ENCODE results near the gene TNNC1. TPM values are rescaled to one million over a fixed set of nuclear protein-coding genes. Genes with fewer than 3 reads are reported as not detected.
A peak's percentile ranks its signal among the peaks of the same experiment; 100 is the strongest.

TNNC1 gene
- total and polyA plus RNA-seq, 2 of the 13 experiments (the other 11 are each of a cell fraction or from before 2014, with no cell fraction given) = 11.8 to 36.4 TPM

DNA sequence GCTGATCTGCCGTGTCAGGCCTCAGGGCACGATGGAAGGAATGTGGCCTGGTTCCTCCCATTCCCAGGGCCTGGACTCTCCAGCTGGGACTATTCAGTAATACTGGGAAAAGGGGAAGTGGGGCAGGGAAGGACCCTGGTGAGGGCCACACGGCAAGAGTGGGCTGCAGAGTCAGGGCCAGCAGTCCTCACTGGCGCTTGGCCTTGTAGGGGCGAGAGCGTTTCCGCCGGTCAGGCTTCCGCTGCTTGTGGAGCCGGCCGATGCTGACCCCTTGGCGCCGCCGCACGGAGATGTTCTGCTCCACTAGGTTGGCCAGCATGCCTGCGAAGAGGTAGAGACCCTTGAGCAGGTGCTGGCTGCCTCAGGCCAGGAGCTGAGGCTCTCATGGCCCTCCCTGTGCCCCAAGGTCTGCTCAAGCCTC lies 51.7 kb downstream of the TNNC1 start:
- intact Hi-C loops (cut with micrococcal nuclease; ENCODE audit: unreplicated experiment) = no loop called here
- no peak overlapping the region for H3K27ac ChIP-seq (ENCODE audit: extremely low read length, insufficient read depth, low read length)
- no peak overlapping the region for H3K4me2 ChIP-seq (ENCODE audit: low read depth, low read length)
- no peaks in the 10 kb centered on the region for H4K20me1 ChIP-seq (ENCODE audit: insufficient read depth, low read length)
- FAIRE-seq (no peak), DNase-seq (ENCODE audit: low spot score) (no peak), ATAC-seq (no peak)
- WGBS (ENCODE audit: low lambda C conversion rate) = 92% methylated on average over 3 of the region's 16 CpGs
- no peaks in the 10 kb centered on the region for H3K27me3 ChIP-seq (ENCODE audit: control insufficient read depth in 1 of 2, insufficient read depth in 2 of 2, low read length in 2 of 2)
- peaks cover 24 to 58% of the 10 kb centered on the region in 2 experiments for H3K36me3 ChIP-seq (replicated peaks in 1 of 2; ENCODE audit: control insufficient read depth in 1 of 2, insufficient read depth in 2 of 2, low read length in 2 of 2)
- H3K9ac ChIP-seq (ENCODE audit: insufficient read depth, low read depth, low read length) = no peak overlapping the region
- no peaks in the 10 kb centered on the region for H3K79me2 ChIP-seq (ENCODE audit: insufficient read depth, low read length)
- BruUV-seq (replicated peaks) = no TSS peak
- H3K4me3 ChIP-seq (replicated peaks in 1 of 3; ENCODE audit: insufficient read depth in 1 of 3, low read depth in 2 of 3, low read length in 3 of 3) = no peak overlapping the region
- H3K9me3 ChIP-seq (ENCODE audit: low read length) = no peaks in the 10 kb centered on the region
- peaks cover 12% of the 10 kb centered on the region; the same call in 1 of the 2 replicates for H3K4me1 ChIP-seq (ENCODE audit: insufficient read depth, low read length)
- ChIA-PET POLR2A (no interaction called here), CTCF (ENCODE audit: low intra/inter-chr PET ratio, low total read pairs) (no interaction called here)
- no peak for TF ChIP-seq EZH2 (conservative IDR thresholded peaks at IDR 0.05; ENCODE audit: low read depth, low read length)
- no peak for TF ChIP-seq SIN3B (IDR thresholded peaks at IDR 0.05; ENCODE audit: low read length)
- 0 out of 4 replicates have a peak, but pooled peaks of 1 of the 2 experiments have one; percentile 13 for TF ChIP-seq POLR2A (IDR thresholded peaks at IDR 0.05; ENCODE audit: insufficient read depth in 1 of 2, low read depth in 2 of 2, low read length in 2 of 2)
- no peak for TF ChIP-seq KMT2B (CRISPR knock-in tag; IDR thresholded peaks at IDR 0.05)
- no peak for TF ChIP-seq ARNTL (CRISPR knock-in tag; IDR thresholded peaks at IDR 0.05)
- TF ChIP-seq RBFOX2 (IDR thresholded peaks at IDR 0.05; ENCODE audit: low read depth, low read length) = 0 out of 2 replicates have a peak, but pooled peaks have one; percentile 38
- H2AFZ ChIP-seq (ENCODE audit: low read length) = no peak overlapping the region
- in situ Hi-C loops (cut with HindIII; ENCODE audit: extremely low pct_ligation_motif_present, low pct_unique_long_range_greater_than_20kb) = no loop called here

DNA sequence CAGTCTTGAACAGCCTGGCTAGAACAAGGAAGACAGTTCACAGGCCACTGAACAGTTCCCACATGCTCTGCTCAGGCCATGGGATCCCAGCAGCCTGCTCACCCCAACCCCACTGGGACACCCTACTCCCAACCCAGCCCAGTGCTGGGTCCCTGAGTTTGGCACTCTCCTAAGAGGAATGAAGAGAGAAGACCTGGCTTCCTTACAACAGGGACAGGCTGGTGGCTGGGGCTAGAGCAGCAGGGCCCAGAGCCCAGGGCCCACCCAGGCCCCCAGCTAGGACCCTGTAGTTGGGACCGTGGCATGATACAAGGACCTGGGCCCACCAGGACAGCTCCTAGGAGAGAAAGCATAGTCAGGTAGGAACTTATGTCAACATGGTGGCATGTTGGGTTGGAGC lies 52.3 kb downstream of the TNNC1 start:
- DNase-seq (ENCODE audit: low spot score) (no peak), ATAC-seq (no peak), FAIRE-seq (no peak)
- intact Hi-C loops (cut with micrococcal nuclease; ENCODE audit: unreplicated experiment) = no loop called here
- H3K9ac ChIP-seq (ENCODE audit: insufficient read depth, low read depth, low read length) = no peak overlapping the region
- in situ Hi-C loops (cut with HindIII; ENCODE audit: extremely low pct_ligation_motif_present, low pct_unique_long_range_greater_than_20kb) = no loop called here
- ChIA-PET CTCF (ENCODE audit: low intra/inter-chr PET ratio, low total read pairs) (no interaction called here), POLR2A (no interaction called here)
- peaks cover 20 to 53% of the 10 kb centered on the region in 2 experiments; a peak in 4 of 5 replicates for H3K36me3 ChIP-seq (replicated peaks in 1 of 2; ENCODE audit: control insufficient read depth in 1 of 2, insufficient read depth in 2 of 2, low read length in 2 of 2)
- H4K20me1 ChIP-seq (ENCODE audit: insufficient read depth, low read length) = no peaks in the 10 kb centered on the region
- H3K79me2 ChIP-seq (ENCODE audit: insufficient read depth, low read length) = no peaks in the 10 kb centered on the region
- no peak overlapping the region for H3K4me2 ChIP-seq (ENCODE audit: low read depth, low read length)
- 100% methylated on average over 1 of the region's 1 CpG for WGBS (ENCODE audit: low lambda C conversion rate)
- no peak overlapping the region for H3K4me3 ChIP-seq (replicated peaks in 1 of 3; ENCODE audit: insufficient read depth in 1 of 3, low read depth in 2 of 3, low read length in 3 of 3)
- peaks cover 12% of the 10 kb centered on the region; the same call in 1 of the 2 replicates for H3K4me1 ChIP-seq (ENCODE audit: insufficient read depth, low read length)
- no peaks in the 10 kb centered on the region for H3K9me3 ChIP-seq (ENCODE audit: low read length)
- H2AFZ ChIP-seq (ENCODE audit: low read length) = no peak overlapping the region
- H3K27me3 ChIP-seq (ENCODE audit: control insufficient read depth in 1 of 2, insufficient read depth in 2 of 2, low read length in 2 of 2) = no peaks in the 10 kb centered on the region
- no peak overlapping the region for H3K27ac ChIP-seq (ENCODE audit: extremely low read length, insufficient read depth, low read length)
- no TSS peak for BruUV-seq (replicated peaks)
- TF ChIP-seq, protein P1, sequence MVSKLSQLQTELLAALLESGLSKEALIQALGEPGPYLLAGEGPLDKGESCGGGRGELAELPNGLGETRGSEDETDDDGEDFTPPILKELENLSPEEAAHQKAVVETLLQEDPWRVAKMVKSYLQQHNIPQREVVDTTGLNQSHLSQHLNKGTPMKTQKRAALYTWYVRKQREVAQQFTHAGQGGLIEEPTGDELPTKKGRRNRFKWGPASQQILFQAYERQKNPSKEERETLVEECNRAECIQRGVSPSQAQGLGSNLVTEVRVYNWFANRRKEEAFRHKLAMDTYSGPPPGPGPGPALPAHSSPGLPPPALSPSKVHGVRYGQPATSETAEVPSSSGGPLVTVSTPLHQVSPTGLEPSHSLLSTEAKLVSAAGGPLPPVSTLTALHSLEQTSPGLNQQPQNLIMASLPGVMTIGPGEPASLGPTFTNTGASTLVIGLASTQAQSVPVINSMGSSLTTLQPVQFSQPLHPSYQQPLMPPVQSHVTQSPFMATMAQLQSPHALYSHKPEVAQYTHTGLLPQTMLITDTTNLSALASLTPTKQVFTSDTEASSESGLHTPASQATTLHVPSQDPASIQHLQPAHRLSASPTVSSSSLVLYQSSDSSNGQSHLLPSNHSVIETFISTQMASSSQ (IDR thresholded peaks at IDR 0.05; ENCODE audit: low read depth) = no peak
- TF ChIP-seq, protein P1 (CRISPR knock-in tag; IDR thresholded peaks at IDR 0.05; ENCODE audit: borderline replicate concordance) = no peak
- TF ChIP-seq SP4 (CRISPR knock-in tag; IDR thresholded peaks at IDR 0.05) = no peak
- TF ChIP-seq ZBTB21 (CRISPR knock-in tag; IDR thresholded peaks at IDR 0.05) = no peak
- TF ChIP-seq, protein P2, sequence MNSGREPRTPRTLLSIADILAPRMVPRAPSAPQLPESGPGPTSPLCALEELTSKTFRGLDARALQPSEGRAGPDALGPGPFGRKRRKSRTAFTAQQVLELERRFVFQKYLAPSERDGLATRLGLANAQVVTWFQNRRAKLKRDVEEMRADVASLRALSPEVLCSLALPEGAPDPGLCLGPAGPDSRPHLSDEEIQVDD (CRISPR knock-in tag; IDR thresholded peaks at IDR 0.05; ENCODE audit: borderline replicate concordance) = no peak
- TF ChIP-seq, protein P3, sequence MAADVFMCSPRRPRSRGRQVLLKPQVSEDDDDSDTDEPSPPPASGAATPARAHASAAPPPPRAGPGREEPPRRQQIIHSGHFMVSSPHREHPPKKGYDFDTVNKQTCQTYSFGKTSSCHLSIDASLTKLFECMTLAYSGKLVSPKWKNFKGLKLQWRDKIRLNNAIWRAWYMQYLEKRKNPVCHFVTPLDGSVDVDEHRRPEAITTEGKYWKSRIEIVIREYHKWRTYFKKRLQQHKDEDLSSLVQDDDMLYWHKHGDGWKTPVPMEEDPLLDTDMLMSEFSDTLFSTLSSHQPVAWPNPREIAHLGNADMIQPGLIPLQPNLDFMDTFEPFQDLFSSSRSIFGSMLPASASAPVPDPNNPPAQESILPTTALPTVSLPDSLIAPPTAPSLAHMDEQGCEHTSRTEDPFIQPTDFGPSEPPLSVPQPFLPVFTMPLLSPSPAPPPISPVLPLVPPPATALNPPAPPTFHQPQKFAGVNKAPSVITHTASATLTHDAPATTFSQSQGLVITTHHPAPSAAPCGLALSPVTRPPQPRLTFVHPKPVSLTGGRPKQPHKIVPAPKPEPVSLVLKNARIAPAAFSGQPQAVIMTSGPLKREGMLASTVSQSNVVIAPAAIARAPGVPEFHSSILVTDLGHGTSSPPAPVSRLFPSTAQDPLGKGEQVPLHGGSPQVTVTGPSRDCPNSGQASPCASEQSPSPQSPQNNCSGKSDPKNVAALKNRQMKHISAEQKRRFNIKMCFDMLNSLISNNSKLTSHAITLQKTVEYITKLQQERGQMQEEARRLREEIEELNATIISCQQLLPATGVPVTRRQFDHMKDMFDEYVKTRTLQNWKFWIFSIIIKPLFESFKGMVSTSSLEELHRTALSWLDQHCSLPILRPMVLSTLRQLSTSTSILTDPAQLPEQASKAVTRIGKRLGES (CRISPR knock-in tag; IDR thresholded peaks at IDR 0.05; ENCODE audit: borderline replicate concordance) = no peak

All from HepG2 (cell line).